Right lung (tissue), 10 donors: ENCODE data around the gene KLHL1. TPM values are rescaled to one million over a fixed set of nuclear protein-coding genes. Genes with fewer than 3 reads are reported as not detected.
"Not testable (repeated sequence)": the region's sequence is repeated elsewhere in the genome, so short reads cannot be mapped to it uniquely, and the experiment has no call there.

Experiments
- DNase-seq, 2 donors: peaks; one replicate each; pipeline ENCODE4 v3.0.0-alpha.2; 2013
- long read RNA-seq, 8 donors: transcript quantifications; one replicate each; lab custom pipeline, GENCODE V29; 2026
- polyA plus RNA-seq, 5 donors: library from polyadenylated mRNA; unstranded; fragments of 120-200 nt; gene quantifications; one replicate each; pipeline versions ENCODE4 v1.2.1 to v1.2.3, GENCODE V29; 2013; ENCODE audit warnings: inconsistent platforms in 1 of 5, low replicate concordance in 1 of 5; ENCODE audit not compliant: insufficient read length in 5 of 5, insufficient read depth in 1 of 5

The KLHL1 gene, protein sequence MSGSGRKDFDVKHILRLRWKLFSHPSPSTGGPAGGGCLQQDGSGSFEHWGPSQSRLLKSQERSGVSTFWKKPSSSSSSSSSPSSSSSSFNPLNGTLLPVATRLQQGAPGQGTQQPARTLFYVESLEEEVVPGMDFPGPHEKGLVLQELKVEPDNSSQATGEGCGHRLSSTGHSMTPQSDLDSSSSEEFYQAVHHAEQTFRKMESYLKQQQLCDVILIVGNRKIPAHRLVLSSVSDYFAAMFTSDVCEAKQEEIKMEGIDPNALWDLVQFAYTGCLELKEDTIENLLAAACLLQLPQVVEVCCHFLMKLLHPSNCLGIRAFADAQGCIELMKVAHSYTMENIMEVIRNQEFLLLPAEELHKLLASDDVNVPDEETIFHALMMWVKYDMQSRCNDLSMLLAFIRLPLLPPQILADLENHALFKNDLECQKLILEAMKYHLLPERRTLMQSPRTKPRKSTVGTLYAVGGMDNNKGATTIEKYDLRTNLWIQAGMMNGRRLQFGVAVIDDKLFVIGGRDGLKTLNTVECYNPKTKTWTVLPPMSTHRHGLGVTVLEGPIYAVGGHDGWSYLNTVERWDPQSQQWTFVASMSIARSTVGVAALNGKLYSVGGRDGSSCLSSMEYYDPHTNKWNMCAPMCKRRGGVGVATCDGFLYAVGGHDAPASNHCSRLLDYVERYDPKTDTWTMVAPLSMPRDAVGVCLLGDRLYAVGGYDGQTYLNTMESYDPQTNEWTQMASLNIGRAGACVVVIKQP
- under 1 TPM in 3 of 5 donors, not detected in 2; 0.03 to 0.05 (median 0.04) TPM for polyA plus RNA-seq
- long read RNA-seq, donor 1 = 0 reads
- long read RNA-seq, donor 2 = 0 reads
- long read RNA-seq, donor 3 = 0 reads
- long read RNA-seq, donor 4 = 0 reads
- long read RNA-seq, donor 5 = 0 reads
- long read RNA-seq, donor 6 = 0 reads
- long read RNA-seq, donor 7 = 0 reads
- long read RNA-seq, donor 8 = 0 reads

DNA sequence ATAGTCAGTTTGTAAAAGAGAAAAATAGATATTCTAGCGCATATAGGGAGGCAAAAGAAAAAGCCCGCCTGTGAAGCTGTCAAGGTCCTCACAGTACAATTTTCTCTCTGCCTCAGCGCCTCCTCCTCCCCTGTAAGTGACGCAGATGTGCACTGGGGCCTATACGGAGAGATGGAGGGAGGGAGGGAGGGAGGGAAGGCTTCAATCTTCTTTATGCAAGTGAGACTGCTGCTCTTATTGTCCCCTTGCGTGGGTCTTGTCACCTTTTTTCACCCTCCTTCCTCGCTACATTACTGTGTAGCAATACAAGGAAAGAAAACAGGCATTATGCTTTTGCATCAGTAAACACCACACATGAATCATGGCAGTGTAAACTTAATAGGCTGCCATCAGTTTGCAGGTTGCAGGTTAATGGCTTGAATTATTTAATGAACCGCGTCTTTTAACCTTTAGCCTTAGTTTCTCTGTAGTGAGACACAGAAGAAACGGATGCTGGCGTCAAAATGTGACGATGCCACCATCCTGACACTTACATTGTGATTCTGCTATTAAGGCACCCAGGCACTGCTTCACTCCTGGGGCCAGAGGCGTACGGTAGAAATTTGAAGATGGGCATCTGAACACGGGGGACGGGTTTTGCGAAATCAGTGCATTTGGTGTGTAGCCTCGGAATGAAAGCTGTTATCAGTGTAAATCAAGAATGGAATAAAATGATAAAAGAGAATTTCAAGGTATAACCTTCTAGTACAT is at the start of gene KLHL1:
KLHL1 (minus strand) TSS at position 97 of the 750 bp plus-strand sequence. CDS start 753 bp downstream, outside the sequence.
- no peak for DNase-seq

DNA sequence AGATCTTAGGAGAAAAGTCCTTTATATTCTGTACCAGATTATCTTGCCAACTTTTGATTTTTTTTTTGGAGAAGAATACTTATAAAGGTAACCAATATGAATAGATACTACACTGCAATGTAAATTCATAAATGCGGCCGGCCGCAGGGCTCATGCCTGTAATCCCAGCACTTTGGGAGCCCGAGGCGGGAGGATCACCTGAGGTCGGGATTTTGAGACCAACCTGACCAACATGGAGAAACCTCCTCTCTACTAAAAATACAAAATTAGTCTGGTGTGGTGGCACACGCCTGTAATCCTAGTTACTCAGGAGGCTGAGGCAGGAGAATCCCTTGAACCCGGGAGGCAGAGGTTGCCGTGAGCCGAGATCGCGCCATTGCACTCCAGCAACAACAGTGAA is 34.4 kb upstream of the KLHL1 start:
- DNase-seq = not testable (repeated sequence)

DNA sequence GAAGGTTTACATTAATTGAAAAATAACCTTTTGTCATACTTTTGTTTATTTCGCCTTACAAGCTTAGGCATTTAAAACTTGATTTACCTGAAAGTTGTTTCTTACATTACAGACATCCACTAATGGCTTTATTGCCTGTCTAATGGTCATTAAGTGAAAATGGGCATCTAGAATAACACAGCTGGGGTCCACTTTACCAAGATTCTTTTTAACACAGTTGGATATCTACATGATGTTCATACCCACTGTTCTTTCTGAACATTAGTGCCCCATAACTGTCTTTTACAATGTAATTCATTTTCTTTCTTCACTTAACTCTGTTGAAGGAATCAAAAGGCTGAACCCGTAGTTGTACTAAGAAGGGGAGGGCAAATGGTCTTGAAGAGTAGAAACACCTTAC is 19.8 kb upstream of the KLHL1 start:
- DNase-seq = no peak

DNA sequence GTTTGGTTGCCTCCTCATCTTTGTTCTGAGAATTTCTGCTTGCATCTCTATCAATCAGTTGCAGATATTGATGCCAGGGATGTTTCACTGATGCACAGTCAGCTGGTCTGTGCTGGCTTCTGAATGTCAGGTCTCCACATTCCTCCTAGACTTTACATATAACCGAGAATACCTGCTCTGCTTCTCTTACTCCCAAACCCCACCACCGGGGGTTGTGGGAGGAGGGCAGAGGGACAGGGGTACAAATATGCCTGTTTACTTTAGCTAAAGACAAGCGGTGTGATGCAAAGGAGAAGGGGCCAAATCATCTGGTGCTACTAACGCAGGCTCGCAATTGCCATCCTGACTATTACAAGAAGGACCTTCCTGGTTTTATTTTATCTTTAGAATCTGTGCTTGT is 17.4 kb upstream of the KLHL1 start:
- DNase-seq = no peak

DNA sequence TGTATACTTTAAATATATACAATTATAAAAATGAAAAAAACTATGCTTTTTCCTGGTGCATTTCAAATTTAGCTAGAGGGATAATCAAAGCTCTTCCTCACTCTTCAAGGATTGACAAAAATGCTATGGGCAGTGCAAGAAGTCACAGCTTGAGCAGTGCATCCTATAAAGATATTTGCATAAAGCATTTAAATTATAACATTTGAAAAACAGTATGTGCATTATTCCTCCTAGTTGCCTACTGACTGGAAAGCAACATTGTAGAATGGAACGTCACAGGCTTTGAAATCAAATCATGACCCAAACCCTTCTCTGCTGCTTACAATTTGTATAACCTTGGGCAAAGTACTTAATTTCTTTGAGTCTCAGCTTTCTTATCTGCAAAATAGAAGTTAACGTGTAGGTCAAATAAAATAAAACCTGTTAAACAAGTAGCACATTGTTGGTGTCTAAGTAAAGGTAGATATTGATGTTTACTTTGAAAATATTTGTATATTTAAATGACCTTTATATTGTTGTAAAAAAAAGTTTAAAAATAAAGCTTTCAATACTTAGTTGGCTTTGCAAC is 9.2 kb upstream of the KLHL1 start:
- no peak for DNase-seq

DNA sequence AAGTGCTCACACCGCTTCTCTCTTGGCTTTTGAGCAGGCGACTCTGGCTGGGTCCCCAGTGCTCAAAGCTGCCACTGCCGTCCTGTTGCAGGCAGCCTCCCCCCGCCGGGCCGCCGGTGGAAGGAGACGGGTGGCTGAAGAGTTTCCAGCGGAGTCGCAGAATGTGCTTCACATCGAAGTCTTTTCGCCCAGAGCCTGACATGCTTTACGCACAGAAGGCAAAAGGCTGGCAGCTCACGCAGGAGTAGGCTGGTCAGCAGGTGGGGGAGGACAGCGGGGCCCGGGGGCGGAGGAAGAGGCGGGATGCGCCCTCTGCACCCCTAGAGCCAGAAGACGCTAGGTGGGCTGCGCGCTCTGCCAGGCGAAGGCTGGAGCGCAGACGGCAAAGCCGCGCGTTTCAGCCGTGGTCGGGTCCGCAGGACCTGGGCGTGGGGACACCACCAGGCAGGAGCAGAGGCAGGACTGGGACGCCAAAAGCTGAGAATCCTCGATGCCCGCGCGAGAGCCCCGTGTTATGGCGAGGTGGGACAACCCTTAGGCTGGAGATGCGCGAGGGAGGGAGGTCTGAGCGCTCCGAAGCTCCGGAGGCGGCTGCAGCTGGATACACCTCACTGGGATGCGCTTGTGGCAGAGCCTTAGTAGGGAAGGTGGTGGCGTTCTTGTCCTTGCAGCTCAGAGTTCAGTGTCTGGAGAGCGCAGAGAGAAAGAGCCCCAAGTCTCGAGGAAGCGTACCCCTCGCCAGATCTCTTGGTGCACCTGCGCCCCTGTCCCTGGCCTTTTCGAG is 562 bp downstream of the KLHL1 start, which contains the start of gene ATXN8OS:
ATXN8OS (plus strand) TSS at position 329 of the 784 bp plus-strand sequence.
- peak in 1 of 2 donors; percentile 7 for DNase-seq

DNA sequence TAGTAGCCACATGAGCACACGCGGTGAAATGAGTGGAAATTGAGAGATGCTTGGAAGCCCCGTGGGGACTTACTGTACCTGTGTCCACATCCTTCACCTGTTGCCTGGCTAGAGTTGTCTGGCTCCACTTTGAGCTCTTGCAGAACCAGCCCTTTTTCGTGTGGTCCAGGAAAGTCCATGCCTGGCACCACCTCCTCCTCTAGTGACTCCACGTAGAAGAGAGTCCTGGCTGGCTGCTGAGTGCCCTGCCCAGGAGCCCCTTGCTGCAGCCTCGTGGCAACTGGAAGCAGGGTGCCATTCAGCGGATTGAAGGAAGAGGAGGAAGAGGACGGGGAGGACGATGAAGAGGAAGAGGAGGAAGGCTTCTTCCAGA is 1.1 kb downstream of the KLHL1 start:
- no peak for DNase-seq

DNA sequence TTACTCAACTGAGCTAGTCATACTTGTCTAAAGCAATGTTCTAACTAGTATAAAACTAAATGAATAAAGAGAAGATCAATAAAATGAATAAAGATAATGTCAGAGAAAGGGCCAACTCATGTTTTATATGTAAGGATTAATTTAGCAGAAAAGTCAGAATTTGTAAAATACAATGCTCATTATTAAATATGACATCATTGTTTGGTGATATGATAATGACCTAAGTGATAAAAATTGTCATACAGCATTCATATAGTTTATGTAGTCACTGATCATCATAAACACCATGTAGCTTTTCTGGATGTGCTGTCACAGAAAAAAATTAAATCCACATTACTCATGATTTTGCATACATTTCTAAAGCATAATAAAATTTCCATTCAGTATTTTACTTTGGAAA is 3.8 kb downstream of the KLHL1 start:
- no peak for DNase-seq

DNA sequence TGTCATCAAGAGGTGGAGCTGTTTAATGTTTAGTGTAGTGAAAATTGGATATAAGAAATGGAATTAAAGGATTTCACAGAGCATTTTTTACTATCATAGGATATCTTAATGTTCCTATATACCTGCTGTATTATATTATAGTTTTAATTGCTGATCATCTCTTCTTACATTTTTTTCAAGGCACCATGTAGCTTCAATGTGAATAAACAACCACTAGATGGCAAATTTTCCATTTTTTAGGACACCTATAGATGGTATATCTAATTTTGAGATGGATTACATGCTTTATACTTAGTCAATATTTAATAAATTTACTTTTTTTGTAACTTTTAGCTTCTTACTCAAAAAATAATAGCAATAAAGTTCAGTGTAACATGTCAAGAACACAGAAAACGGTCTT is 9.6 kb downstream of the KLHL1 start:
- no peak for DNase-seq

DNA sequence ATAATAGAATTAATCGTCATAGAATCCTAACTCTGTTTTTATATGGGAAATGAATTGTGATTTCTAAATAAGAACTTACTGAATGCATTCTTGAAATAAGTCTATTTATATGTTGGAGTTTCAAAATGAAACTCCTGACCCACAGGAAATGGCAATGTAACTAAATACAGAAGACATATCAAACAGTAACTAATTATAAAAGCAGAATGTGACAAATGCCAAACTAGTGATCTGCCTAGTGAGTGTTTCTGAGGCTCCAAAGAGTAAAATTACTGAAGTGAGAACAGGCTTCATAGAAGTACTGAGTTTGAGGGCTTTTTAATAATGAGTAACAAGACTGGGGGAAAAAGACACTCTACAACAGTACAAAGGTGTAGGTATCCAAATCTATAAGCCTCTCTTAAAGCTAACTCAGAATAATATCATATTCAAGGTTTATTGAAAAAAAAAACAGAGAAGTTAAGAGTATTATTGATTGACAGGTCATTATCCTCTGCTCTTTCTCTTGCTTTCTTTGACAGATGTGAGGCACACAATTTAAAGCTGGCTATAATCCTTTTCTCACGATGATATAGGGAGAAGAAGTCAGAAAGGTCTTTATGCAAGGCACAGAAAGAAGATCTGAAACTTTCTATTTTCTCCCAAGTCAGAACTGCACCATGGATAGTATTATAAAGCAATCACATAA is 18.1 kb downstream of the KLHL1 start:
- no peak for DNase-seq

DNA sequence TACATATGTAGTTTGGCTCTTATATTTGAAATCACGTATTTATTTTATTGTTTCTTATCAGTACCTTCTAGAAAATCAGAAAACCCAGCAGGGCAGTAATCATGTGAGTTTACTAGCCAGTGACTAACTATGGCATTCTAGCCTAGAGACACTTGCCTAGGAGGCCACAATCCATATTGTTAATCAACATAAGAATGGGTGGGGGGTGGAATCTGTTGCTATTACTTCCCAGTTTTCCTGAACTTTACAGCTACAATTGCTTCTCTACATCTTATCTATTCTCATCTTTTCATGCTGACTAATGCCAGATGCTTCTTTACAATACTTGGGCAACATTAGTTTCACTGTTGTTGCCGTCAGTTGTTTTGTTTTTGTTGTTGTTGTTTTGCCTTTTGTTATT is 19.3 kb downstream of the KLHL1 start:
- no peak for DNase-seq

DNA sequence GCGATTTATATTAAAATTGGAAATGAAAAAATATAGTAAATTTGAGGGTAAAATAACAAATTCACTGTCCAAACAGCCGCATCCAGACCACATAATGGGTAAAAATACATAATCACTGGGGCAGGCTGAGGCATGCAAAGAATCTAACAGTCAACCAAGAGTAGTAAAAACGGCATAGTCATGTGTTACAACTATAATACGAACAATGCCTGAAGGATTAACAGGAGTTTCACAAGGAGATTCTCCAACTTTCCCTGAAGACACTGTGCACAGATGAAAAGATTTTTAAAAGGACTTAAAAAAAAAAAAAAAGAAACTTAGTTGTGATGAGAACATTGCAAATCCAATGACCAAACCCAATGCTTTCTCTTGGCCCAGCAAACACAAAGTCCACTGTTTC is 21.0 kb downstream of the KLHL1 start:
- no peak for DNase-seq

DNA sequence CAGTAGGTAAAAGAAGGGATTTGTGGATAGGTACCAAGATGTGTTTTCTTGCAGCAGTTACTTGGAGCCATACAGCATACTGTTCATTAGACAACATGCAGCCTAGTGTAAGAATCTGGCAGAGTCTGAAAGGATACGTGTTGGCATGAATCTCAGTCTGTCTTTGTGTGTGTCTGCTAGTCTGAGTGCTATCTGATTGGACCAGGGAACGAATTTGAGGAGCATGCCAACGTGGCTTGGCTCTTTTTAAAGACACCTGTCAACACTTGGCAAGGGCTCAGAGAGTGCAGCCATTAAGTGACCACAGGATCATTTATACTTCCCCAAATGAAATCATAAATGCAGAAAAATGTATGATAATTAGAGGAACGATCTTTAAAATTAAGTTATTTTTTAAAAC is 28.2 kb downstream of the KLHL1 start:
- DNase-seq = peak in 1 of 2 donors; percentile 1

DNA sequence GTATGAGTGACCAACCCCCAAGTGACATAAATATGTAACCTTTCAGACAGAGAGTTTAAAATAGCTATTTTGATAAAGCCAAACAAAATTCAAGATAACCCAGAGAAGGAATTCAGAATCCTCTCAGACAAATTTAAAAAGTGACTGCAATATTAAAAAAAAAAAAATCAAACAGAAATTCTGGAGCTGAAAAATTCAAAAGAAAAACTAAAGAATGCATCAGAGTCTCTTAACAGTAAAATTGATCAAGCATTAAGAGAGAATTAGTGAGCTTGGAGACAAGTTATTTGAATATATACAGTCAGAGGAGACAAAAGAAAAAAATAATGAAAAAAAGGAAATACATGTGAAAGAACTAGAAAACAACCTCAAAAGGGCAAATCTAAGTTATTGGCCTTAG is 53.7 kb downstream of the KLHL1 start:
- no peak for DNase-seq

DNA sequence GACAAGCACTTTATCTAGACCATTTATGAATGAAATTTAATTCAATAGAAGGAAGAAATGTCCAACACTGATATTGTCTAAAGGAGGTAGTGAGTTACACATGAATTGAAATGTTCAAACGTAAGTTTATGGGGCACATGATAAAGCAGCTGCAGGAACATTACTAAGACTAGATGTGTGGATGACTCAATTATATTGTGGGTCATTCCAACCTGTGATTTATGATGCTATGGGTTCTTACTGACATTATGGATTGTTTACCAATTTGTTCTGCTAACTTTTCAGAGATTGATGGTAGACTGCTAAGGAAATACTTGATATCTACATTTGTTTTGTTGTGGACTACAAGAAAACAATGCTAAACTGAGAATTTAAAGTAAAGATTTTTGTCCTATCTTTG is 56.7 kb downstream of the KLHL1 start:
- DNase-seq = no peak

DNA sequence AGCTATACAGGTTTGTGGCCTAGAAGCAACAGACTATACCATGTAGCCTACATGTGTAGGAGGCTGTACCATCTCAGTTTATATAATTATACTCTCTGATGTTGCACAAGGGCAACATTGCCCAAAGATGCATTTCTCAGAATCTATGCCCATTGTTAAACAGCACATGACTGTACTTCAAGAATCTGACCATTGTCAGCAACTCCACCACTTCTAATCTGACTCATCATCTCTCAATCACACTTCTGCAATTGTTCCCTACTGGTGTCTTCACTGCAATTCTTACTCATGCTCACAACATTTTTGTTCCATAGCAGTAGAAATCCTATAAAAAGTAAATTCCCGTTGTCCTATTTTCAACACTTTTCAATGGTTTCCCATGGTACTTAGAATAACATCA is 64.6 kb downstream of the KLHL1 start:
- DNase-seq = no peak

DNA sequence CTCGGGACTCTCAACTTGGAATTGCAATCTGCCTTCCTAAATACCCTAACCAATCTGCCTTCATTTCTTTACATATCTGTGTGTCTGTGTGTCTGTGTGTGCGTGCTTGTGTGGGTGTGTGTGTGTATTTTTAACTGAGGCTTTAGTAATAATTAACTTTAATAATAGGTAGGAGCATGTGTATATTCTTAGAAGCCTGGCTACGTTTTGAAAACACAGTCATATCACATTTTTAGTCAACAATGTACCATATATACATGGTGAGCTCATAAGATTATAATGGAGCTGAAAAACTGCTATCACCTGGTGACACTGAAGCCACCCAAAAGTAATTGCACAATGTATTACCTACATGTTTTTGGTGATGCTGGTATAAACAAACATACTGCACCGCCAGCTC is 66.1 kb downstream of the KLHL1 start:
- no peak for DNase-seq

DNA sequence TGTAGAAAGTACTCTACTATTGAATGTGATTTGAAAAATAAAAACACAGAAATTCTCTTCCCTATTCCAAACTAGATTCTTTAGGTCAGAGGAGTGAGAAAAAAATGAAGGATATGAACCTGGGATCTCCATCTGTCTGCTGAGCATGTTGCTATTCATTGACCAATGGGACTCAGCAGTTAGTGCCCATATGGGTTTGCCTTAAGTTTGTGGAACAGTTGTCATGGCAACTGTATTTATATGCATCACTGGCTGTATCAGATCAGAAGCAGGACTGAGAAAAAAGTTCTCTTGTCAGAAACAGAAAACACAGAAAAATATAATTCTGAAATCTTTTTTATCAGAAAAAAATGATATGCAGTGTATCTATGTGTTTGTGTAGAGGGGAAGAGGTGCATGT is 74.0 kb downstream of the KLHL1 start:
- no peak for DNase-seq

DNA sequence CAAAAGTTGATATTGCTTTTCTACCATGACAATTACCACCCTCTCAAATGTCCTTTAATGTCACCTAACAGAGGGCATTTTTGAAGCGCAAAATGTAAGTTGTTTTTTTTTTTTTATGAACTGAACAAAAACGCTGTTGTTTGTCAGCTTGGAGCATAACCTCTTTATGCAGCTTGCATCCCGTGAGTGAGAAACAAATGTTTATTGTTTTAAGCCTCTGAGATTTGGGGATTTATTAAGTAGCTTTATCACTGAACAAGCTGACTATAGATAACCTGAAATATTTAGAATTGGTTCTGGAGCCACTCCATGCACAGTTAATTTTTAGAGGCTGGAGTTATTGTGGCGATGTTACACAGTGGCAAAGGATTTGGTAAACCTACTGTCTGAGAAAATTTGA is 80.7 kb downstream of the KLHL1 start:
- no peak for DNase-seq

DNA sequence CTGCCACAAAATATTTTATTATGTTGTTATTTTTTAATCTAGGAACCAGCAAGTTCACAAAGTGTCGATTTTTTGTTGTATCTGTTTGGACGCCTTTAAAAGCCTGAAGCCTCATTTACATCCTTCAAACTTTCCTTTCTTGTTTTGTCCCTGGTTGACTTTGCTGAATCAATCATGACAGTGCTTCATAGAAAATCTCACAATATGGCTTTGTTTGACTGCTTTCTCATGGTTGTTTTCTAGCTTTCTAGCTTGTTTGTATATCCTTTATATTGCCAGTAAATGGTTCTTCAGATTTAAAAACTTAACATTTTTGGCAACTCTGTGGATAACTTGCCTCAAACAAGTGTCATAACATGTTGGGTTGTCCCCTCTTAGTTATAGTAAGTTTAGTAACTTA is 84.7 kb downstream of the KLHL1 start:
- DNase-seq = no peak
